HG02840 (cell line): ENCODE data around the gene IER5L.
A peak's percentile ranks its signal among the peaks of the same experiment; 100 is the strongest.
"Not testable (repeated sequence)": the region's sequence is repeated elsewhere in the genome, so short reads cannot be mapped to it uniquely, and the experiment has no call there.

Experiments used
- ATAC-seq: cut with Tn5 transposase; IDR thresholded peaks from one replicate; pipeline ENCODE4 v1.9.1; 2021; ENCODE audit warnings: mild to moderate bottlenecking, moderate library complexity, moderate number of reproducible peaks; ENCODE audit not compliant: unreplicated experiment, low FRiP score

The IER5L gene

GRCh38 chr9:129204840-129205239 is 26.8 kb upstream of the IER5L start:
- ATAC-seq = no peak

GRCh38 chr9:129203556-129203909 is 25.5 kb upstream of the IER5L start:
- ATAC-seq = no peak

DNA sequence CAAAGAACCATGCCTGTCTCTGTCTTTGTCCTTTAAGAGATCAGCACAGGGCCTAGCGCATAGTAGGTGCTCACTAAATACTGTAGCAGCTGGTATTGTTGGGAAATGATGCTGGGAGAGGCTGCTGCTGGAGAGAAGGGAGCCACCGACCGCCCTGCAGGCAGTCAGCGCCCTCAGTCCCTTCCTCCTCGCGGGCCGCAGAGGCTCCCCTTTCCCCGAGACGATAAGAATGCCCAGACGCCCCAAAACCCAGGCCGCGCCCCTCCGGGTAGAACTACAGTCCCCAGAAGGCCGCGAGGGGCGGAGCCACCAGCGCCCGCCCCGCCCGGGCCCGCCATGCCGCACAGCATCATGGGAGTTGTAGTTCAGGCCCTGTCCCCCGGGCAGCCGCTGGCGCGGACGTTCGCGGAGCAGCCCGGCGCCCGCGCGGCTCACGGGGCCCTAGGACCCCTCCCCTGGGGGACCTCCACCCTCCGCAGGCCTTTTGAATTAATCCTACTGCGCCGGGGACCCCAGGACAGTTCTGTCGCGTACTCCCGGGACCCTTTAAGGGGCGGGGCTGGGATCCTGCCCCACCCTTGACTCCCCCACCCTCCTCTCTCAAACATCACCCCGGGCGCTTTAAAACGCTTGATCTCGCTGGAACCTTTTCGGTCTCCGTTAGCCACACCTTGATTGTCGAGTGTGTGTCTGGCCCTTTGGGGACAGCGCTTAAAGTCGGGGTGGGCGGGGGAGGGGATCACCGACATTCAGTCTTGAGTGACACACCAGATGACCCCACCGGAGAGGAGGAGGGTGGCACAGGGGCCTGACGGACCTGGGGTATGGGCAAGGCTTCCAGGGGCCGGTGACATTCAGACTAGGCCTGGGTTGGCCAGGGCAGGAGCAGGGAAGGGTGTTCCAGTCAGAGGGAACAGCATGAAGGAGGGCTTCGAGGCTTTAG is 24.8 kb upstream of the IER5L start:
- peak; percentile 68 for ATAC-seq

- no peak for ATAC-seq
Measured at GRCh38 chr9:129201866-129202265, 23.8 kb upstream of the IER5L start.

GRCh38 chr9:129201289-129201688 is 23.2 kb upstream of the IER5L start:
- no peak for ATAC-seq

- no peak for ATAC-seq
Measured at GRCh38 chr9:129200255-129200654, 22.2 kb upstream of the IER5L start.

GRCh38 chr9:129199044-129199435 is 21.0 kb upstream of the IER5L start:
- no peak for ATAC-seq

- ATAC-seq = no peak
Measured at GRCh38 chr9:129198319-129199043, 20.4 kb upstream of the IER5L start.

- no peak for ATAC-seq
Measured at GRCh38 chr9:129197978-129198318, 19.9 kb upstream of the IER5L start.

- ATAC-seq = not testable (repeated sequence)
Measured at GRCh38 chr9:129197045-129197444, 19.0 kb upstream of the IER5L start.

GRCh38 chr9:129195606-129196005 is 17.5 kb upstream of the IER5L start:
- ATAC-seq = no peak

DNA sequence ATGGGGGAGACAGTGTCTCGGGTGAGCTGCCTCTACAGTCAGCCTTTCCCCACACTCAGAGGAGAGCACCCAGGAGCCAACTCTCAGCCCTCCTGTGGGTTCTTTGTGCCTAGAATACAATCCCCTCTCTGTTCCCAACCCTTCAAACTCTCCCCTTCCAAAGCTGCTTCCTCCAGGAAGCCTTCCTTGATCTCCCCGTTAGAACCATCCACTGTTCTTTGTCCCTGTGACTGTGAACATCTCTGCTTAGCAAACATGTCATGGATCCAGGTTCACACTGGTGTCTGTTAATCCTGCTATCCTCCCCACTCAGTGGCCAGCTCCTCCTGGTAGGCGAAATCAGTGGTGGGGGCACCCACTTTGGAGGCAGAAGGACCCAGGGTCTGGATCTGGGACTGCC is 16.2 kb upstream of the IER5L start:
- ATAC-seq = no peak

- ATAC-seq = no peak
Measured at GRCh38 chr9:129193655-129194054, 15.6 kb upstream of the IER5L start.

DNA sequence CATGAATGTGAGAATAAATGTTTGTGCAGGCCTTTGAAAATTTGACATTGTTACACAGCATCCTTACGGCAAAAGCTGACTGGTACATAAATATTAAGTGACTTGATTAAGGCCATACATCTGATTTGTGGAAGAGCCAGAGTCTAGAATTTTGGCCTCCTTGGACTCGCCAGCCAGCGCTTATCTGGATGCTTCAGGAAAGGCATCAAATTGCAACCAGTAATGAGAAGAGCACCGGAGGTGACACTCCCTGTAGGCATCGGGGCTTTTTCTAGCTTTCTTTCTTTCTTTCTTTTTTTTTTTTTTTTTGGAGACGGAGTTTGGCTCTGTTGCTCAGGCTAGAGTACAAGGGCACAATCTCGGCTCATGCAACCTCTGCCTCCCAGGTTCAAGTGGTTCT is 13.2 kb upstream of the IER5L start:
- no peak for ATAC-seq

DNA sequence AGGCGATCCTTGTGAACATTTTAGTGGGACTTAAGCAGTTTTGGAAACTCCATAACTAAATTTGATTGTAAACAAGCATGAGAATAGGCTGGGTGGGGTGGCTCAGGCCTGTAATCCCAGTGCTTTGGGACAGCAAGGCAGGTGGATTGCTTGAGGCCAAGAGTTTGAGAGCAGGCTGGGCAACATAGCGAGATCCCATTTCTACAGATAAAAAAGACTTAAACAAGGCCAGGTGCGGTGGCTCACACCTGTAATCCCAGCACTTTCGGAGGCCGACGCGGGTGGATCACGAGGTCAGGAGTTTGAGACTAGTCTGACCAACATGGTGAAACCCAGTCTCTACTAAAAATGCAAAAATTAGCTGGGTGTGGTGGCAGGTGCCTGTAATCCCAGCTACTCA is 11.9 kb upstream of the IER5L start:
- not testable (repeated sequence) for ATAC-seq

DNA sequence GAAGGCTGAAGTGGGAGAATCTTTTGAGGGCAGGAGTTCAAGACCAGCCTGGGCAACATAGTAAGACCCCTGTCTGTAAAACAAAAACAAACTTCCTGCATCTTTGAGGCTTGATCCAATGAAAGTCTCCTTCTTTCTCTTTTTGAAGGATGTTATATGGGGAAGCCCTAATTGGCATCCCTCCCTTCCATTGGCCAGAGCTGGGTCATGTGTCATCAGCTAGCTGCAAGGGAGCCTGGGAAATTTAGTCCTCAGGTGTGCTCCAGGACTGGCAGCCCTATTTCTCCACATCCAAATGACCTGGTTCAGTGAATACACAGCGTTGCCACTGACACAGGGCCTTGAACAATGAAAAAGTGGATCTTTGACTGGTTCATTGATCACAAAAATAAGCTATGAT is 9.0 kb upstream of the IER5L start:
- ATAC-seq = no peak

GRCh38 chr9:129185991-129186390 is 7.9 kb upstream of the IER5L start:
- no peak for ATAC-seq

DNA sequence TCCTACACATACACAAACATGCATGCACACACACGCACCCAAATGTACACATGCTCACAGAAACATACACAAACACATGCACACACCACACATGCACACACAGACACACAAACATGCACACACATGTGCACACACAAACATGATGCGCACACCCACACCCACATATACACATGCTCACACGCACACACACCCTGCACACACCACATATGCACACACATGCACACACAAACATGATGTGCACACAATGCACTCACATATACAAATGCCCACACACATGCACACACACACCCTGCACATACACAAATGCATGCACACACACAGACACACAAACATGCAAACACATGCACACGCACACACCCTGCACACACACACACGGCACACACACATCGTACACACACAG is 7.3 kb upstream of the IER5L start:
- no peak for ATAC-seq

- ATAC-seq = no peak
Measured at GRCh38 chr9:129184596-129185122, 6.6 kb upstream of the IER5L start.

DNA sequence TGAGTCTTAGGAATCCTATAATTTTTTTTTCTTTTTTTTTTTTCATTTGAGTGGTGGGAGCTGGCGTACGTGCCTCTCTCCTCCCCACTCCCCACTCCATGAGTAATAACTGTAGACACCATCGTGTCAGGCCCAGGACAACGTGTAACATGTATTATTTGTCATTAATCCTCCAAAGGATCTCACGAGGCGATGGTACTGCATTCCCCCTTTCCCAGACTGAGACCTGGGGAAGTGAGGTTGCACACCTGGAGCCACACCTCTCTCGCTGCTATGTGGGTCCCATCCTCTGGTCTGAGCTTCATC is 6.1 kb upstream of the IER5L start:
- ATAC-seq = no peak

GRCh38 chr9:129183495-129184218 is 5.6 kb upstream of the IER5L start:
- no peak for ATAC-seq
